Measurements from ENCODE around the gene ATRX.

ATRX gene

DNA sequence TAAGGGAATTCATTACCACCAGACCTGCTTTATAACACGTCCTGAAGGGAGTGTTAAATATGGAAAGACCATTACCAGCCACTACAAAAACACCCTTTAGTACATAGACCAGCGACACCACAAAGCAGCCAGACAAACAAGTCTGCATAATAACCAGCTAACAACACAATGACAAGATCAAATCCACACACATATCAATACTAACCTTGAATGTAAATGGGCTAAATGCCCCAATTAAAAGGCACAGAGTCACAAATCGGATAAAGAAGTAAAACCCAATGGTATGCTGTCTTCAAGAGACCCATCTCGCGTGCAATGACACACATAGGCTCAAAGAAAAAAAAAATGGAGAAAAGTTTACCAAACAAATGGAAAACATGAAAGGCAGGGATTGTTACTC is 302.0 kb downstream of the ATRX start:
- Histone ChIP-seq H3K9me3 (ENCODE audit: insufficient read depth, low read depth, low read length) (no peaks in the 10 kb centered on the region), H3K4me3 (ENCODE audit: low read length) (no peak overlapping the region), H3K36me3 (ENCODE audit: insufficient read depth, low read length) (no peaks in the 10 kb centered on the region), H3K9ac (ENCODE audit: low read depth, low read length) (no peak overlapping the region), H3K27me3 (ENCODE audit: insufficient read depth, low read length) (no peaks in the 10 kb centered on the region), H3K27ac (ENCODE audit: low read depth, low read length) (no peak overlapping the region), H3K4me1 (ENCODE audit: insufficient read depth, low read length) (no peaks in the 10 kb centered on the region)
- 95% methylated on average over 4 of the region's 5 CpGs for WGBS

DNA sequence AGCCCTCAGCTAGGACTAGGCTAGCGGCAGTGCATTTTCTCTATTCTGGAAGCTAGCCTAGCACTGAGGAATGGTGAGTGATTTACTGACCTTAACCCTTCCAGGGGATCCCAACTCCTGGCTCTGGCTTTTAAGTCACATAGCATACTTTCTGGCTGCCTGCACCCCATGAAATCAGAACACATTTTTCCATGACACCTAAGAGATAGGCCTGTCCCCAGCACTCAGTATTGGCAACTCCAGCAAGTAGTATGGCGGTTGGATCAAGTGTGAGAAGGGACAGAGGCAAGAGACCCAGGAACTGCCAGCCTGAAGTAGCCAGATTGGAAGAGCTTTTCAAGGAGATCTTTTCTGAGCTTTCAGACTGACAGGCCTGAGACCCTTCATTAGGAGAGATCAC is 330.6 kb downstream of the ATRX start:
- Histone ChIP-seq H3K27ac (ENCODE audit: low read depth, low read length) (no peak overlapping the region), H3K36me3 (ENCODE audit: insufficient read depth, low read length) (no peaks in the 10 kb centered on the region), H3K9me3 (ENCODE audit: insufficient read depth, low read depth, low read length) (no peaks in the 10 kb centered on the region), H3K9ac (ENCODE audit: low read depth, low read length) (no peak overlapping the region), H3K4me3 (ENCODE audit: low read length) (no peak overlapping the region), H3K4me1 (ENCODE audit: insufficient read depth, low read length) (peaks cover 4% of the 10 kb centered on the region; the same call in 1 of the 2 replicates), H3K27me3 (ENCODE audit: insufficient read depth, low read length) (no peaks in the 10 kb centered on the region)
- WGBS, result 100% methylated on average over 2 of the region's 2 CpGs
